NCI-H1694 treated with DMSO at 0.1 percent for 48 hours (cell line): ENCODE data around the gene MUC16.

ENCODE experiments used
- DNase-seq: peaks from one replicate; lab custom pipeline; 2025; lab: John Stamatoyannopoulos, UW

The MUC16 gene

GRCh38 chr19:9008667-9009066 lies 1.5 kb downstream of the MUC16 start:
- DNase-seq: no peak

GRCh38 chr19:9000933-9001332 lies 9.3 kb downstream of the MUC16 start:
- DNase-seq: no peak

- no peak for DNase-seq
Measured at GRCh38 chr19:8988204-8988603, 22.0 kb downstream of the MUC16 start.

- no peak for DNase-seq
Measured at GRCh38 chr19:8986296-8986695, 23.9 kb downstream of the MUC16 start.

- no peak for DNase-seq
Measured at GRCh38 chr19:8973501-8974091, 36.6 kb downstream of the MUC16 start.

- no peak for DNase-seq
Measured at GRCh38 chr19:8965887-8966286, 44.3 kb downstream of the MUC16 start.
